IPS-15b (cell line): ENCODE measurements around the gene OTUB1.
"Not testable (repeated sequence)": the region's sequence is repeated elsewhere in the genome, so short reads cannot be mapped to it uniquely, and the experiment has no call there.

Experiments used
- H3K27me3 ChIP-seq: one replicate; pipeline ENCODE4 v1.6.1; 2013; ENCODE audit warnings: low read length; ENCODE audit not compliant: control insufficient read depth, insufficient read depth
- H3K36me3 ChIP-seq: one replicate; pipeline ENCODE4 v1.6.1; 2013; ENCODE audit warnings: low read length; ENCODE audit not compliant: control insufficient read depth, insufficient read depth
- H3K4me1 ChIP-seq: one replicate; pipeline ENCODE4 v1.6.1; 2013; ENCODE audit warnings: mild to moderate bottlenecking, low read length; ENCODE audit not compliant: control insufficient read depth, insufficient read depth
- H3K4me3 ChIP-seq: one replicate; pipeline ENCODE4 v1.5.1; 2013; ENCODE audit warnings: low read depth, low read length
- H3K9ac ChIP-seq: one replicate; pipeline ENCODE4 v1.6.1; 2013; ENCODE audit warnings: low read depth, mild to moderate bottlenecking, low read length
- H3K9me3 ChIP-seq: one replicate; pipeline ENCODE4 v1.6.1; 2013; ENCODE audit warnings: mild to moderate bottlenecking, low read length; ENCODE audit not compliant: control insufficient read depth, insufficient read depth

The OTUB1 gene

GRCh38 chr11:64045700-64046099 is 59.5 kb downstream of the OTUB1 start:
- Histone ChIP-seq H3K27me3 (peaks cover 5% of the 10 kb centered on the region), H3K4me3 (no peak overlapping the region), H3K9me3 (no peaks in the 10 kb centered on the region), H3K36me3 (no peaks in the 10 kb centered on the region), H3K9ac (no peak overlapping the region), H3K4me1 (no peaks in the 10 kb centered on the region)

GRCh38 chr11:64047373-64047772 is 61.1 kb downstream of the OTUB1 start:
- not testable (repeated sequence) for H3K4me3 ChIP-seq, H3K4me1 ChIP-seq, H3K27me3 ChIP-seq, H3K9ac ChIP-seq, H3K9me3 ChIP-seq, H3K36me3 ChIP-seq
